HG02588 (cell line): ENCODE data around the gene ELANE.

Experiments
- ATAC-seq: cut with Tn5 transposase; IDR thresholded peaks from one replicate; pipeline ENCODE4 v1.9.1; 2021; ENCODE audit warnings: mild to moderate bottlenecking, moderate library complexity; ENCODE audit not compliant: unreplicated experiment

The ELANE gene

DNA sequence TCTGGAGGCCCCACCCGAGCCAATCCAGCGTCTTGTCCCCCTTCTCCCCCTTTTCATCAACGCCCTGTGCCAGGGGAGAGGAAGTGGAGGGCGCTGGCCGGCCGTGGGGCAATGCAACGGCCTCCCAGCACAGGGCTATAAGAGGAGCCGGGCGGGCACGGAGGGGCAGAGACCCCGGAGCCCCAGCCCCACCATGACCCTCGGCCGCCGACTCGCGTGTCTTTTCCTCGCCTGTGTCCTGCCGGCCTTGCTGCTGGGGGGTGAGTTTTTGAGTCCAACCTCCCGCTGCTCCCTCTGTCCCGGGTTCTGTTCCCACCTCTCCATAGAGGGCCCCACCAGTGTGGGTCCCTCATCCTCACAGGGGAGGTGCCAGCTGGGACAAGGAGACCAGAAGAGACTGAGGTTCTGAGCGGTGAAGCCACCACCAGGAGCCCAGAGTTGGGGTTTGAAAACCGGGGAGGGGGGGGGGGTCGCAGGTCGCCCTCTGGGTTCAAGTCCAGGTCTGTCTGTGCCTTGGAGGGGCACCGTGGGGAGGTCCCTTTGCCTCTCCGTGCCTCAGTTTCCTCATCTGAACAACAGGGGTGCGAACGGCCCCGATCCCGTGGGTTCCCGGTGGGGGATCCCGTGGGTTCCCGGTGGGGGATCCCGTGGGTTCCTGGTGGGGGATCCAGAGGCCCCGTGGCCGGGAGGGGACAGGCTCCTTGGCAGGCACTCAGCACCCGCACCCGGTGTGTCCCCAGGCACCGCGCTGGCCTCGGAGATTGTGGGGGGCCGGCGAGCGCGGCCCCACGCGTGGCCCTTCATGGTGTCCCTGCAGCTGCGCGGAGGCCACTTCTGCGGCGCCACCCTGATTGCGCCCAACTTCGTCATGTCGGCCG, at the start of gene ELANE:
TSS of gene ELANE (plus strand) at position 168 of the 878 bp plus-strand sequence. CDS start at position 194, 26 bp downstream.
- no peak for ATAC-seq

DNA sequence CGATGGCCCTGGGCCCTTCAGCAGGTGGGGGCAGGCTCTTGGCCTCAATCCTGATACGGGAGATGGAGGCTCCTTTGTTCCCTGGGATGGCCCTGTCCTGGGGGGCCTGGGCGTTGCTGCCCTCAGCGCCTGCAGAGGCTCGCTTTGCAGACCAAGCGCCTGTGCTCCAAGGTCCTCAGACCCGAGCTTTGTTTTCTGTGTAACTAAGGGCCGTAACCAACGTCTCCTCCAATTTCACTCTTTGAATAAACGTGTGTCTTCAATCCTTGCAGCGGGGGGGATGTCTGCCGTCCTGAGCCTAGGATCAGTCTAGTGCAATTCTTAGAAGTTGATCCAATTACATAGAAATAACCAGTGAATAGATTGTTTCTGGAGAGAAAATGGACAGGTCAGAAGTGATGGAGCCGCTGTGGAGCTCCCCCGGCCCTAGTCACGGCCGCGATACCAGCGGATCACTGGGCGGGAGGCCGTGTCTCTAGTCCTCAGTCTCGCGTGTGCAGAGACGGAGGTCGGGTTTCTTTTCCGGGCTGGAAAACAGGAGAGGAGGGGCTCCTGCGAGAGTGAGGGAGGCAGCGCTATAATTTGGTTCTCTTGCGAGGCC, 49.5 kb upstream of the ELANE start:
- no peak for ATAC-seq

DNA sequence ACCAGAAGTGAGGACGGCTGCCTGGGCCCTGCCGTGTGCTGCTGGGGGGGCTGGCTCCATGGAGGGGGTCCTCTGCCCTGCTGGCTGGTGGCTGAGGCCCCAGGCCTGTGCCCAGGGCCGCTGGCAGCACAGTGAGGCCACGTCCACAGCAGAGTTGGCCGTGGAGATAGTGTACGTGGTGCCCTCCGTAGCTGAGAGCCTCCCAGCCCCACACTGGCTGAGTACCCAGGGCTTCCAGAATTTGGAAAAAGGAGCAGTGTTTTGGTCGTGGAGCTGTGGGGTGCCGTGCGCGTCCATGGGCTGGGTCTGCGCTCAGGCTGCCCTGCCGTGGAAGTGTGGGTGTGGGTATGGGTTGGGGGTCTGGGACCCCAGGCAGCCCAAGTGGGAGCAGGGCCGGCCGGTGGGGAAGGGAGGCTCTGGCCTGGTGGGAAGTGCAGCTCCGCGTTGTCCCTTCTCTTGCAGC, 49.0 kb upstream of the ELANE start:
- no peak for ATAC-seq

DNA sequence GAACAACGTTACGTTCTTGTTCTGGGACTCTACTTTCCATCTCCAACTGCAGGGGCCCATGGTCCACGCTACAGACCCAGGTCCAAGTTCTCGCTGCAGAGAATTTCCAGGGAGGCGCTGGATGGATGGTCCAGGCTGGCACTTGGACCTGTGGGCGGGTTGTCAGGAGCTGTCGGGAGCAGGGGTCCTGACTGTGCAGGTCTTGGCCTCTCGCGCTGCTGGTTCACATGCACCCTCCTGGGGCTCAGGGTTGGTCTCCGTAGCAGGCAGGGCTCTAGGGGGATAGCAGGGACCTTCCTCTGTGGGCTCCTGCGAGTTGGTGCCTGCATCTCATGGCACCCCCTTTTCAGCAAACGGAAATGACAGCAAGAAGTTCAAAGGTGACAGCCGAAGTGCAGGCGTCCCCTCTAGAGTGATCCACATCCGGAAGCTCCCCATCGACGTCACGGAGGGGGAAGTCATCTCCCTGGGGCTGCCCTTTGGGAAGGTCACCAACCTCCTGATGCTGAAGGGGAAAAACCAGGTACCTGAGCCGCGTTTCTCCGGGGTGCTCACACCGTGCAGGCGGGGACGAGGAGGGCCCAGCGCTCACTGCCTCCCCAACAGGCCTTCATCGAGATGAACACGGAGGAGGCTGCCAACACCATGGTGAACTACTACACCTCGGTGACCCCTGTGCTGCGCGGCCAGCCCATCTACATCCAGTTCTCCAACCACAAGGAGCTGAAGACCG, 48.3 kb upstream of the ELANE start:
- no peak for ATAC-seq

DNA sequence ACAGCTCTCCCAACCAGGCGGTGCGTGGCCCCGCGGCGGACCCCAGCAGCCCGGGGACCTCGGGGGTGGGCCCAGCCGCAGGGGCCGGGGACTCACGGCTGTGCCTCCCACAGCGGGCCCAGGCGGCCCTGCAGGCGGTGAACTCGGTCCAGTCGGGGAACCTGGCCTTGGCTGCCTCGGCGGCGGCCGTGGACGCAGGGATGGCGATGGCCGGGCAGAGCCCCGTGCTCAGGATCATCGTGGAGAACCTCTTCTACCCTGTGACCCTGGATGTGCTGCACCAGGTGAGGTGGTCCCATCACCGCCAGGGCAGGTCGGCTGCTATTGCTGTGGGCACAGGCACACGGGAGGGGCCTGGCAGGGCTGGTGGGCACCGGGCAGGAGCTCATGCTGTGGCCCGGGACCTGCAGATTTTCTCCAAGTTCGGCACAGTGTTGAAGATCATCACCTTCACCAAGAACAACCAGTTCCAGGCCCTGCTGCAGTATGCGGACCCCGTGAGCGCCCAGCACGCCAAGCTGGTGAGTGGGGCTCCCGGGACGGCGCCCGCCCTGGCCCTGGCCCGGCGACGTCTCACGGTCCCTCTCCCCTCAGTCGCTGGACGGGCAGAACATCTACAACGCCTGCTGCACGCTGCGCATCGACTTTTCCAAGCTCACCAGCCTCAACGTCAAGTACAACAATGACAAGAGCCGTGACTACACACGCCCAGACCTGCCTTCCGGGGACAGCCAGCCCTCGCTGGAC, 47.5 kb upstream of the ELANE start:
- ATAC-seq: no peak

DNA sequence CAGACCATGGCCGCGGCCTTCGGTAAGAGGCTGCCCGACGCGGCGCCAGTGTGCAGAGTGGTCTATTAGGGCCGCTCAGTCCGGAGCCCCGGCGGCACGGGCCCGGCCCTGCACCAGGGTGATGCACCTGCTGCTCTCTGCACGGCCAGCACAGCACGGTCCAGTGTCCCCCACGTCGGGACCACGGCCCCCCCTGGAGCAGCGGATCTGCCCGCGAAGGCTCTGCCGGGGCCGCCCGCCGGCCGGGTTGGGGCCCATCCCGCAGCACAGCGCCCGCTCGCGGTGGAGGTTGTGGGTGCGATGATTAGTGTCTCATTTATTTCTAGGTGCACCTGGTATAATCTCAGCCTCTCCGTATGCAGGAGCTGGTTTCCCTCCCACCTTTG, 46.9 kb upstream of the ELANE start:
- ATAC-seq: no peak

DNA sequence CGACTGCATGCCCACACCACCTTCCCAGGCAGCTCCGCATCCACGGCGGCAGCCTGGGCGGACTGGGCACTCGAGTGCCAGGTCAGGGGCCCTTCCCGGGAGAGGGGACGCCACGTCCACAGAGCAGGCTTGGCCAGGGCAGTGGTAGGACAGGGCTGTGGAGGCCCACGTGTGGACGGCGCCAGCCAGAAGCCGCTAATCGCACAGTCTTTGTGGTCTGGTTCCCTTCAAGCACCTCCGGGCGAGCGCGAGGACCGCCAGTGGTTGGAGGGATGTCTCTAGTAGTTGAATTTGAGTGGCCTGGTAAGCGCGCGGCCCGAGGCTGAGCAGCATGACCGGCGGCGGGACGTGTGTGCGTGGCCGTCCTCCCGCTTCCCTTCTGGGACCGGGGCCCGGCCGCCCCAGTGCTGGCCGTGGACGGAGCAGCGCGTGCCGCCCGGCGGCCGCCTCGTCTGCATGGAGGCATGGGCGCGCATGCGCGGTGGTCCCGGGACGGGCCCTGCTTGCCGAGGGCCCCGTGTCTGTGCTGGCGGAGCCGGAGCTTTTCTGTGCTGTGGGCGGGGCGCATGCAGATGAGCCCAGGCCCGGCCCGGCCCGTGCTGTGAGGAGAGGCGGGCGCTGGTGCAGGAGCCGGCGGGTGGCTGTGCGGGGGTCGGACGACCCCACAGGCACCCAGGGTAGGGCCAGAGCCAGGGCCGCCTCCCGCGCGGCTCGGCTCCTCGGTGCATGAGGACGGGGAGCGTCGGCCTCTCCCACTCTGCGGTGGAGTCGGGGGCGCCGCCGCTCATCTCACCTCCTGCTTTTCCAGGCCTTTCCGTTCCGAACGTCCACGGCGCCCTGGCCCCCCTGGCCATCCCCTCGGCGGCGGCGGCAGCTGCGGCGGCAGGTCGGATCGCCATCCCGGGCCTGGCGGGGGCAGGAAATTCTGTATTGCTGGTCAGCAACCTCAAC, 46.2 kb upstream of the ELANE start:
- ATAC-seq: no peak

DNA sequence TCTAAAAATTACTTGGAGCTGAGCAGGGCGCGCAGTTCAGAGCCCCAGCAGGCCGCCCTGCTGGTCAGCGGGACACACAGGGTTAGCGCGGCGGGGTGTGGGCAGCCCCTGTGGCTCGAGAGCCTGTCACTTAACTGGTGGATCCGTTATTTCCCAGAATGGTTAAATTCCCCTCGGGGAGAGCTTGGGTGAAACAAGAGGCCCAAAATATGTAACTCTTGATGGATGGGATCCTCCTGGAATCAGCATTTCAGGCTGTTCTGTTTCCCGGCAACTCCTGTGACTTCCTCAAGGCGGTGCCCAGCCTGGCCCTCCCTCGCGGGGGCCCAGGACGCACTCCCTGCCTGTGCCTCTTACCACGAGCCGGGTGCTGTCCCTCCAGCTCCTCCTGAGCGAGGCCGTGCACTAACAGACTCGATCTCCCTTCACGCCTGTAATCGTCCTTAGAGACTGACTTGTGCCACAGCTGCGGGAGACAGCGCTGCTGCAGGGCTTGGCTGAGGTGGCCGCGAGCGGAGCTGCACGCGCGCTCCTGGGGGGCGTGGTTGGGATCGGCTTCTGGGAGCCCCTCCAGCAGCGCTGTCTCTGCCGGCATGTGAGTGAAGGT, 45.2 kb upstream of the ELANE start:
- no peak for ATAC-seq

DNA sequence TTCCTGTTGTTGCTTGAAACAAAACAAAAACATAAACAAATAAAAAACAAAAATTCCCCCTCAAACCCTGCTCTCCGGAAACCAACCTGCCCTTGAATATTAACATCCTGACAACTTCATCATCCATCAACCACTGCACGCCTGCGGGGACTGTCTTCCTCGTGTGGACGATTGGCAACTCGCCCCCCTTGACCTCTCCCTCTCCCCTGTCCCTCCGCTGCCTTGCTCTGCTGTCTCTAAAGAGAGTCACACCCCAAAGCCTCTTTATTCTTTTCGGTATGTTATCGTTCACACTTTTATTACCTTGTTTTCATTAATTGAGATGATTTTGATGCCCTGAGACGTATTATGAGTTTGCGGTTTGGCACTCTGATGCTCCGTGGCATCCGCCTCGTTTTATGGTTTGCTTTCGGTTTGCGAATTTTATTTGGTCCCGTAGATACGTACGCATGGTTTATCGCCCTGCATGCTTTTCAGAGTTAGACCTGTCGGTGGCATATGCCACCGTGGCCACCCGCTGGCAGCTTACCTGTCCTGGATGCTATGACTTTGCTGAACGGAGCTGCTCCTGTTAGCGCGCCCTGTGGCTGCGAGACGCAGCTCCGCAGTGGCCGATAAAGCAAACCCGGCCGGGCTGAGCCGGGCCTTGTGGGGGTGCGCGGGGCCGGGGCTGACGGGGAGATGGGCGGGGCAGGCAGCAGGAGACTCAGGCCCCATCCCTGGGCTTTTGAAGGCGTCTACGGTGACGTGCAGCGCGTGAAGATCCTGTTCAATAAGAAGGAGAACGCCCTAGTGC, 44.3 kb upstream of the ELANE start:
- ATAC-seq: no peak

DNA sequence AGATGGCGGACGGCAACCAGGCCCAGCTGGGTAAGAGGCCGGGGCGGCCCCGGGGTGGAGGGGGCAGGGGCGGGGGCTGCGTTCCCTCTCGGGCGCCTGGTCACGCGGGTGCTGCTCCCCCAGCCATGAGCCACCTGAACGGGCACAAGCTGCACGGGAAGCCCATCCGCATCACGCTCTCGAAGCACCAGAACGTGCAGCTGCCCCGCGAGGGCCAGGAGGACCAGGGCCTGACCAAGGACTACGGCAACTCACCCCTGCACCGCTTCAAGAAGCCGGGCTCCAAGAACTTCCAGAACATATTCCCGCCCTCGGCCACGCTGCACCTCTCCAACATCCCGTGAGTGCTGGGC, 43.7 kb upstream of the ELANE start:
- no peak for ATAC-seq

DNA sequence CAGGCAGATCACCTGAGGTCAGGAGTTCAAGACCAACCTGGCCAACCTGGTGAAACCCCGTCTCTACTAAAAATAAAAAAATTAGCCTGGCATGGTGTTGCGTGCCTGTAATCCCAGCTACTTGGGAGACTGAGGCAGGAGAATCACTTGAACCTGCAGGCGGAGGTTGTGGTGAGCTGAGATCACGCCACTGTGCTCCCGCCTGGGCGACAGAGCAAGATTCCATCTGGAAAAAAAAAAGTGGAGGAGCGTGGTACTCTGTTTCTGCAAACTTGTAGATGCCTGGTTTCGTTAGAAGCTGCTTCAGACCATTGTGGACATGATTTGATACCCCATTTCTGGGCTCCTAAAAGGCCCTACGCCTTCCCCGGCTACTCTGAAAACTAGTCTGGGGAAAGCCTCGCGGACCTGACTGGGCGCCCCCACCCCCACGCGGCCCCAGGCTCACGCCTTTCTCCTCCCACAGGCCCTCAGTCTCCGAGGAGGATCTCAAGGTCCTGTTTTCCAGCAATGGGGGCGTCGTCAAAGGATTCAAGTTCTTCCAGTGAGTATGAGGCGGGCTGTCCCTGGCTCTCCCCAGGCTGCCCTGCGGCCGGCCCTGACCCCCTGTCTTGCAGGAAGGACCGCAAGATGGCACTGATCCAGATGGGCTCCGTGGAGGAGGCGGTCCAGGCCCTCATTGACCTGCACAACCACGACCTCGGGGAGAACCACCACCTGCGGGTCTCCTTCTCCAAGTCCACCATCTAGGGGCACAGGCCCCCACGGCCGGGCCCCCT, 41.8 kb upstream of the ELANE start:
- no peak for ATAC-seq

DNA sequence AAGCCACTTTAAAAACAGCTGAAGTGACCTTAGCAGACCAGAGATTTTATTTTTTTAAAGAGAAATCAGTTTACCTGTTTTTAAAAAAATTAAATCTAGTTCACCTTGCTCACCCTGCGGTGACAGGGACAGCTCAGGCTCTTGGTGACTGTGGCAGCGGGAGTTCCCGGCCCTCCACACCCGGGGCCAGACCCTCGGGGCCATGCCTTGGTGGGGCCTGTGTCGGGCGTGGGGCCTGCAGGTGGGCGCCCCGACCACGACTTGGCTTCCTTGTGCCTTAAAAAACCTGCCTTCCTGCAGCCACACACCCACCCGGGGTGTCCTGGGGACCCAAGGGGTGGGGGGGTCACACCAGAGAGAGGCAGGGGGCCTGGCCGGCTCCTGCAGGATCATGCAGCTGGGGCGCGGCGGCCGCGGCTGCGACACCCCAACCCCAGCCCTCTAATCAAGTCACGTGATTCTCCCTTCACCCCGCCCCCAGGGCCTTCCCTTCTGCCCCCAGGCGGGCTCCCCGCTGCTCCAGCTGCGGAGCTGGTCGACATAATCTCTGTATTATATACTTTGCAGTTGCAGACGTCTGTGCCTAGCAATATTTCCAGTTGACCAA, 41.1 kb upstream of the ELANE start:
- ATAC-seq: no peak

DNA sequence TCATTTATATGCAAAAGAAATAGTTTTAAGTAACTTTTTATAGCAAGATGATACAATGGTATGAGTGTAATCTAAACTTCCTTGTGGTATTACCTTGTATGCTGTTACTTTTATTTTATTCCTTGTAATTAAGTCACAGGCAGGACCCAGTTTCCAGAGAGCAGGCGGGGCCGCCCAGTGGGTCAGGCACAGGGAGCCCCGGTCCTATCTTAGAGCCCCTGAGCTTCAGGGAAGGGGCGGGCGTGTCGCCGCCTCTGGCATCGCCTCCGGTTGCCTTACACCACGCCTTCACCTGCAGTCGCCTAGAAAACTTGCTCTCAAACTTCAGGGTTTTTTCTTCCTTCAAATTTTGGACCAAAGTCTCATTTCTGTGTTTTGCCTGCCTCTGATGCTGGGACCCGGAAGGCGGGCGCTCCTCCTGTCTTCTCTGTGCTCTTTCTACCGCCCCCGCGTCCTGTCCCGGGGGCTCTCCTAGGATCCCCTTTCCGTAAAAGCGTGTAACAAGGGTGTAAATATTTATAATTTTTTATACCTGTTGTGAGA, 40.5 kb upstream of the ELANE start:
- no peak for ATAC-seq

DNA sequence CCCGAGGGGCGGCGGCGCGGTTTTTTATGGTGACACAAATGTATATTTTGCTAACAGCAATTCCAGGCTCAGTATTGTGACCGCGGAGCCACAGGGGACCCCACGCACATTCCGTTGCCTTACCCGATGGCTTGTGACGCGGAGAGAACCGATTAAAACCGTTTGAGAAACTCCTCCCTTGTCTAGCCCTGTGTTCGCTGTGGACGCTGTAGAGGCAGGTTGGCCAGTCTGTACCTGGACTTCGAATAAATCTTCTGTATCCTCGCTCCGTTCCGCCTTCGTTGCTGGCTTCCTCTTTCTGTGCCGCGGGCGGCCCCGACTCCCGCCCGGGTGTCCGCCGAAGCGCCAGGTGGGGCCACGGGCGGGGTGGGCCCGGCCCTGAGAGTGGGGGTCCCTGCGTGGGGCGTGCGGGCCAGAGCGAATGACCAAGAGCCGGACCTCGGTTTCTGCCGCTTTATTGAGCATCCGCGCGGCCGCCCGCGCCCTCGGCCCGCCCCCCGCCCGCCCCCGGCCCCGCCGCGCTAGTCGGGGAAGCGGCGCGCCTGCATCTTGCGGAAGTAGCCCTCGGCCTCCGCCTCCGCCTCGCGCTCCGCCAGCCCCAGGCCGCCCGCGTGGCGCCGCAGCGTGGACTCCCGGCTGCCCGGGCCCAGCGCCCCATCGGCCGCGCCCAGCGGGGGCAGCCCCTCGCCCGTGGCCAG, 39.9 kb upstream of the ELANE start:
- ATAC-seq: no peak

DNA sequence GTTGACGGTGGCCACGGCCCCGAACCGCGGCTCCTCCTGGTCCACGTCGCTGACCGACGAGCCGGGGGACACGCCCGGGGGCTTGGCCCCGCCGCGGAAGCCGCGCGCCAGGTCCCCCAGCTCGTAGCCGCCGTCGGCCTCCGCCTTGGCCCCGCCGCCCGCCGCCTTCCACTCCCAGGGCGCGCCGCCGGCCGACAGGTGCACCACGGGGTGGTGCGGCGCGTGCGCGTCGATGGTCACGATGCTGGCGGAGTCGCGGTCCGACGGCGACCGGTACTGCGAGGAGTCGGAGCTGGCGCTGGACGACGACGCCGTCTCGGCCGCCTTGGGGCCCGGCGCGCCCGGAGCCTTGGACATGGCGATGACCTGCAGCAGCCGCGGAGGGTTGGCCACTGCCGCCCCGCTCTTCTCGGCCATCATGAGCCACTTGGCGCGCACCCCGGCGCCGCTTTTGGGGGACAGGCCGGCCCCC, 39.3 kb upstream of the ELANE start:
- ATAC-seq: no peak
